Fibroblast of the aortic adventitia (primary cell): ENCODE data around the gene NANOS1. TPM values are rescaled to one million over a fixed set of nuclear protein-coding genes. Genes with fewer than 3 reads are reported as not detected.
"Not testable (repeated sequence)": the region's sequence is repeated elsewhere in the genome, so short reads cannot be mapped to it uniquely, and the experiment has no call there.

Experiments used
- DNase-seq: peaks from one replicate; pipeline ENCODE4 v3.0.0-alpha.2; 2010; ENCODE audit warnings: low read depth
- H3K4me3 ChIP-seq: 2 replicates; pipeline ENCODE4 v1.5.1; 2011; ENCODE audit warnings: low read depth, mild to moderate bottlenecking, control low read depth, low read length, moderate library complexity
- total RNA-seq: library from RNA; depleted of rRNA; stranded (reverse); fragments of >200 nt; gene quantifications from 2 replicates; pipeline ENCODE4 v1.2.3, GENCODE V29; 2012; ENCODE audit warnings: low replicate concordance
- TF ChIP-seq, protein P1 (sequence below): IDR thresholded peaks from 2 replicates; pipeline ENCODE4 v1.5.1; 2011; ENCODE audit warnings: mild to moderate bottlenecking, low read length, control low read depth, inconsistent platforms; ENCODE audit not compliant: insufficient read depth

The NANOS1 gene
- total RNA-seq, 1 donor, result 2.1 TPM

DNA sequence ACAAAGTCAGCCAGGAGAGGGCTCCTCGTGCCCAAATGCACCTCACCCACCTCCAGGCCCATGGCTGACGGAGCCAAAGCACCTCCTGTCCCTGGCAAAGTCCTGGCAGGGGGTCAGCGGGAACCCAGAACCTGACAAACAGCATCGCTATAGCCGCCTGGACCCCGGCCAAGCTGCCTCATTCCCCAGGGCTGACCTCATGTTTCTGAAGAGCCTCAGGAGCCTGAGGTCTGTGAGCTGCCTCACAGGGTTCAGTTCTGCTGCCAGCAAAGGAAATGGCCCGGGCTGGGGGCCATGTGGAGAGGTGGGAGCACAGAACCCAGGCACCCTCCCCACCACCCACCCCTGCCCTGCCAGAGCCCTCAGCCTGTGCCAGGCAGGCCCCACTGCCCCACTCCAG is 4.2 kb upstream of the NANOS1 start:
- TF ChIP-seq, protein P1, sequence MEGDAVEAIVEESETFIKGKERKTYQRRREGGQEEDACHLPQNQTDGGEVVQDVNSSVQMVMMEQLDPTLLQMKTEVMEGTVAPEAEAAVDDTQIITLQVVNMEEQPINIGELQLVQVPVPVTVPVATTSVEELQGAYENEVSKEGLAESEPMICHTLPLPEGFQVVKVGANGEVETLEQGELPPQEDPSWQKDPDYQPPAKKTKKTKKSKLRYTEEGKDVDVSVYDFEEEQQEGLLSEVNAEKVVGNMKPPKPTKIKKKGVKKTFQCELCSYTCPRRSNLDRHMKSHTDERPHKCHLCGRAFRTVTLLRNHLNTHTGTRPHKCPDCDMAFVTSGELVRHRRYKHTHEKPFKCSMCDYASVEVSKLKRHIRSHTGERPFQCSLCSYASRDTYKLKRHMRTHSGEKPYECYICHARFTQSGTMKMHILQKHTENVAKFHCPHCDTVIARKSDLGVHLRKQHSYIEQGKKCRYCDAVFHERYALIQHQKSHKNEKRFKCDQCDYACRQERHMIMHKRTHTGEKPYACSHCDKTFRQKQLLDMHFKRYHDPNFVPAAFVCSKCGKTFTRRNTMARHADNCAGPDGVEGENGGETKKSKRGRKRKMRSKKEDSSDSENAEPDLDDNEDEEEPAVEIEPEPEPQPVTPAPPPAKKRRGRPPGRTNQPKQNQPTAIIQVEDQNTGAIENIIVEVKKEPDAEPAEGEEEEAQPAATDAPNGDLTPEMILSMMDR, result no peak
- no peak overlapping the region for H3K4me3 ChIP-seq
- peak; percentile 68 for DNase-seq

DNA sequence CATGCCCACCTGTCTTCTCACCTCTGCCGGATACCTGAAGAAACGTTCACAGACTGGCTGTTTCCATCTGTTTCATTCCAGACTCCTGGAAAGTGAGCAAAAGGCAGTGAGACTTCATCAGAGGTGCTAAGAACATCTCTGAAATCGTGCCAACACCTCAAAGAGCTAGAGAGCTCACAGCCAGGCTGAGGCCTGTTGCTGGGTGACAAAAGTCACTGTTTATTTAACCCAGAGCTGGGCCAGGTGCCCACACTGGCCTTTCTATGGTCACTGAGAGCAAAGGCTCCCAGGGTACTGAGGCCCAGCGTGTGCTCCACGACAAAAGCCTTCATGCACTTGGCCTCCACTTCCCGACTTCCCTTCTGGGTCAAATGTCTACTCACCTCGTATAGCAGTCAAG is 3.7 kb upstream of the NANOS1 start:
- TF ChIP-seq, protein P1, result no peak
- peak; percentile 15 for DNase-seq
- no peak overlapping the region for H3K4me3 ChIP-seq

DNA sequence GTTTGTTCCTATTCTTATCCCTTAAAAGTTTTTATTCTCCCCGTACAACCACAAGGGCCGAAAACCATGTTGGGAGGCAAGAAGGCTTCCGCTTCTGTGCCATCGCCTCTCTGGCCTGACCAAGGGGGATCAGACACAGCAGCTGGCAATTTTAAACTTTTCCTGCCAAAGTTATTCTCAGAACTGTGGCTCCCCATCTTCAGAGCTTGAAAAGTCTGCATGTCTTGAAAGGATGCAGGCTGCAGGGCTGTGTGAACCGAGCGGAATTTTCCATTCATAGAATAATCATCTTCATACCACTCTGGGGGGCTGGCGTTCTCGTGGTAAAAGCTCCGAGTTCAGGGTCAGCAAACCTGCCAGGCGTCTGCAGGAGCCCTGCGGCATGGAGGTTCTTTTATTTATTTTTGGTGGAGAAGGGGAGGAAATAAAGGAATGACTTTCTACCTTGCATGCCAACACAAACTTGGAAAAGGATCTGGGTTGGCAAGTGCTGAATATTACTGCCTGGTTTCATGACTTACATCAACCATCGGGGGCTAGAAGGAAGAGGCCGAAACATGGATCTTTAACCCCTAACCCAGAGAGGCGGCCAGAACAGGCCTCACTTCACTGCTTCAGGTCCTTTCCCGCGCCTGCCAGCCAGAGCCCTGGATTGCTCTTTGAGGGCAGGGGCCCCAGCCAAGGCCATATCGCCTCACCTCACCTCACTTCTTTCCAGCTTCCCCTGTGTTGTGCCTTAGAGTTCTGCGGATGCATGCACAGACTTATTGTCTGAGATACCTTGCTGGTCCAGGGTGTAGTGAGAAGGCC is 3.0 kb upstream of the NANOS1 start:
- TF ChIP-seq, protein P1, result no peak
- no peak overlapping the region for H3K4me3 ChIP-seq
- DNase-seq, result peak; percentile 74

DNA sequence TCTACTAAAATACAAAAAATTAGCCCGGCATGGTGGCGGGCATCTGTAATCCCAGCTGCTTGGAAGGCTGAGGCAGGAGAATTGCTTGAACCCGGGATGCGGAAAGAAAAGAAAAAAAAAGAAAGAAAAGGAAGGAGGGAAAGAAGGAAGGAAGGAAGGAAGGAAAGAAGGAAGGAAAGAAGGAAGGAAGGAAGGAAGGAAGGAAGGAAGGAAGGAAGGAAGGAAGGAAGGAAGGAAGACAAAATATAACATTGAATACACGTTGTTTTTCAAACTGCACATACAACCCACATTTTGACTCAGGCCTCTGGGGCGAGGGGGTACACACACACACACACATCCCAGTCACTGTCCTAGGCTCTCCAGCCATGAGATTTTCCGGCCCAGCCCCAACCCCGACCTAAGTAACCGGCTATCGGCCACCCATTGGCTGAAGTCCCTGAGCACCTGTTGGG is 1.0 kb upstream of the NANOS1 start:
- H3K4me3 ChIP-seq, result peak overlapping the region; percentile 63
- DNase-seq, result not testable (repeated sequence)

DNA sequence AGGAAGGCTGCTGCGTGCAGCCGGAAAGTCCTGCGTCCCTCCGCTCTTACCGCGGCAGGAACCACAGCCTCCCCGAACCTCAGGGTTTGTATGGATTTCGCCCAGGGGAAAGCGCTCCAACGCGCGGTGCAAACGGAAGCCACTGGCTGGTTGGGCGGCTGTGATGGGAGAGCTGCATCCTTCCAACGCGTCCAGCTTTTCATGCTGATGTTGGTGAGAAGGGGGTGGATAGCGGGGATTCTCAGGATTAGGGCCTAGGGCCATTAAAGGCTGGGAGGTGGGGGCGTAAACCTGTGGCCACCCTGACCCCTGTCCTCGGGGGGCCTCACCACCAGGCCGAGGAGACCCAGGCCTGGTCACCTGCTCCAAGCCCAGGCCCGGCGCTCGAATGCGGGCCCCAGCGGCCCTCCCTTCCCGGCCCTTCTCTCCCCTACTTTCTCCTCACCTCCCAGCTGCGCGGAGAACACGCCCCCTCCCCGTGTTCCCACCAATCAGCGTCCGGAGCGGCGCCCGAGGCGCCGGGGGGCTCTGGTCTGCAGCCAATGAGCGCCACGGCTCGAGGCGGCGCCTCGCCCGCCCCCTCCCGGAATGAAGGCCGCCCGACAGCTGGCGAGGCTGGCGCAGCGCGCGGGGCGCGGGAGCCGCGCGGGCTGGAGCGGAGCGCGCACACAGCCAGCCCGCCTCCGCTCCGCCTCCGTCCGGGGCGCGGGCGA is 458 bp upstream of the NANOS1 start:
- H3K4me3 ChIP-seq, result peak overlapping the region; percentile 63
- TF ChIP-seq, protein P1, result peak; percentile 11
- peak; percentile 69 for DNase-seq

DNA sequence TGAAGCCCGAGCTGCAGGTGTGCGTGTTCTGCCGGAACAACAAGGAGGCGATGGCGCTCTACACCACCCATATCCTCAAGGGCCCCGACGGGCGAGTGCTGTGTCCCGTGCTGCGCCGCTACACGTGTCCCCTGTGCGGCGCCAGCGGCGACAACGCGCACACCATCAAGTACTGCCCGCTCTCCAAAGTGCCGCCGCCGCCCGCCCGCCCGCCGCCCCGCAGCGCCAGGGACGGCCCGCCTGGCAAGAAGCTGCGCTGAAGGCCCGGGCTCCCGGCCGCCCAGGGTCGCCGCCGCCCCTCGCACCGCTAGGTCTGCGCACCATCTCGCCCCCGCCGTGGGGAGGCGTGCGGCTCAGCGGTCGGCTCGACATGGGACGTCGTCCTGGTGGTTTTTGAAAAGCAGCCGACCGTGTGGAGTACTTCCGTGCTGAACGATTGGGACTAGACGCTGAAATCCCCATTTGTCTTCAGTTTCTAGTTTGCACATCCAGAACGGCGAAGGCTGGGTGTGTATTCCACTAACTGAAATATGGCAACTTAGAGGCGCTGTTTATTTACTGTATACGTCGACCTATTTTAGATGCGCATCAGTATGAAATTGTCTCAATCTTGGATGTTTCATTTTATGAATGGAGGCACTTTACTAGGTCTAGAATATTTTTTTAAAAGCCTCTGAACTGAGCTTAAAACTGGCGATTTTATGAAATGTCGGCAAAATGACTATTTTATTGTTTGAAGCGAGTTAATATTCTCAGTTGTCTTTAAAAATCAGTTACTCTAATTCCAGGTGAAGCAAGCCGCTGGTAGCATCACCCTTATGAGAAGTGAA is 1.1 kb downstream of the NANOS1 start:
- H3K4me3 ChIP-seq, result peak overlapping the region; percentile 63
- peak; percentile 40 for DNase-seq
- TF ChIP-seq, protein P1, result no peak

DNA sequence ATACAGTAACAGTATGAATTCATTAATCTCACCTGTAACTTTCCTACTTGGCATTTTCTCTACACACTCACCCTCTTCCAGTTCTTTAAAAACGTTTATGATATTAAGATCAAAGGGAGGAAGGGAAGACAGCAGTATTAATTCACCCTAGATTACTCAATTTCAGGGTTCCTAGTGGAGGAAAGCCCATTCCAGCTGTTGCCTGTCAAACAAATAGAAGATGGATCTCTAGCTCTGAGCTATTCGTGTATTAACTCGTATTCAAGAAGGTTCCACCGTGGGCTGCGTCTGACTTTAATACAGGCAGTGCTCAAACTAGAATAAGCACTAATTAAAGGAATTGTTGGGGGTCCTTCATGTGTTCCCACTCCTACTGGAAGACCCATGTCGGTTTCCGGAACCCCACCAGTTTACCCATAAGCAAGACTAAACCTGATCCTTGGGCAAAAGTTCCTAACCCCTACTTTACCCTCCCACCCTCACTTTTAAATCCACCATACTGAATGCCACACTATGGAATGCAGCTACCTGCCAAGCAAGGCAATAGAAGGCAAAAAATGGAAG is 2.1 kb downstream of the NANOS1 start:
- H3K4me3 ChIP-seq, result no peak overlapping the region
- TF ChIP-seq, protein P1, result no peak
- peak; percentile 13 for DNase-seq
